ENCODE results near the gene SYCP3. TPM values are rescaled to one million over a fixed set of nuclear protein-coding genes. Genes with fewer than 3 reads are reported as not detected.

Gene SYCP3
- polyA plus RNA-seq, 1 experiment, result not detected

GRCh38 chr12:101733166-101733565 is 6.1 kb downstream of the SYCP3 start:
- Histone ChIP-seq H3K36me3 (ENCODE audit: control insufficient read depth, insufficient read depth, low read length) (no peaks in the 10 kb centered on the region), H3K27me3 (ENCODE audit: control insufficient read depth, insufficient read depth, low read length) (no peaks in the 10 kb centered on the region), H3K4me3 (ENCODE audit: low read depth, low read length) (no peak overlapping the region)
- ChIA-PET CTCF (interaction anchor here (0.6 to 1.2 kb wide), 2 partner anchors 18 to 70 kb away, joined by 3 to 6 read pairs; no protein-coding TSS in a partner anchor), POLR2A (no interaction called here)
- no peak for TF ChIP-seq CTCF (IDR thresholded peaks at IDR 0.05; ENCODE audit: insufficient read depth, low read depth, low read length)
- DNase-seq (ENCODE audit: low read depth), result no peak

GRCh38 chr12:101732318-101732717 is 6.9 kb downstream of the SYCP3 start:
- no peaks in the 10 kb centered on the region for H3K36me3 ChIP-seq (ENCODE audit: control insufficient read depth, insufficient read depth, low read length)
- DNase-seq (ENCODE audit: low read depth), result no peak
- no peak overlapping the region for H3K4me3 ChIP-seq (ENCODE audit: low read depth, low read length)
- ChIA-PET CTCF (interaction anchor here (1.0 kb wide), 1 partner anchor 108 kb away, joined by 3 read pairs; no protein-coding TSS in a partner anchor), POLR2A (no interaction called here)
- H3K27me3 ChIP-seq (ENCODE audit: control insufficient read depth, insufficient read depth, low read length), result no peaks in the 10 kb centered on the region
- TF ChIP-seq CTCF (IDR thresholded peaks at IDR 0.05; ENCODE audit: insufficient read depth, low read depth, low read length), result no peak

GRCh38 chr12:101729842-101730241 is 9.4 kb downstream of the SYCP3 start:
- no peak for DNase-seq (ENCODE audit: low read depth)
- no peak overlapping the region for H3K4me3 ChIP-seq (ENCODE audit: low read depth, low read length)
- H3K36me3 ChIP-seq (ENCODE audit: control insufficient read depth, insufficient read depth, low read length), result no peaks in the 10 kb centered on the region
- no peaks in the 10 kb centered on the region for H3K27me3 ChIP-seq (ENCODE audit: control insufficient read depth, insufficient read depth, low read length)
- ChIA-PET POLR2A (no interaction called here), CTCF (no interaction called here)
- no peak for TF ChIP-seq CTCF (IDR thresholded peaks at IDR 0.05; ENCODE audit: insufficient read depth, low read depth, low read length)

GRCh38 chr12:101727098-101727497 is 12.2 kb downstream of the SYCP3 start:
- no peaks in the 10 kb centered on the region for H3K36me3 ChIP-seq (ENCODE audit: control insufficient read depth, insufficient read depth, low read length)
- TF ChIP-seq CTCF (IDR thresholded peaks at IDR 0.05; ENCODE audit: insufficient read depth, low read depth, low read length), result no peak
- H3K27me3 ChIP-seq (ENCODE audit: control insufficient read depth, insufficient read depth, low read length), result no peaks in the 10 kb centered on the region
- no peak overlapping the region for H3K4me3 ChIP-seq (ENCODE audit: low read depth, low read length)
- ChIA-PET POLR2A (no interaction called here), CTCF (no interaction called here)
- no peak for DNase-seq (ENCODE audit: low read depth)

- POLR2A ChIA-PET, result no interaction called here
- DNase-seq (ENCODE audit: low read depth), result no peak
- no peaks in the 10 kb centered on the region for H3K36me3 ChIP-seq (ENCODE audit: control insufficient read depth, insufficient read depth, low read length)
- no peak for TF ChIP-seq CTCF (IDR thresholded peaks at IDR 0.05; ENCODE audit: insufficient read depth, low read depth, low read length)
- no peak overlapping the region for H3K4me3 ChIP-seq (ENCODE audit: low read depth, low read length)
- no peaks in the 10 kb centered on the region for H3K27me3 ChIP-seq (ENCODE audit: control insufficient read depth, insufficient read depth, low read length)
- CTCF ChIA-PET, result interaction anchor here (0.9 kb wide), 1 partner anchor 13 kb away, joined by 3 read pairs; no protein-coding TSS in a partner anchor
Measured at GRCh38 chr12:101722392-101722791, 16.9 kb downstream of the SYCP3 start.

All from BJ (cell line).